ENCODE data around the gene CBX7.
"Not testable (repeated sequence)": the region's sequence is repeated elsewhere in the genome, so short reads cannot be mapped to it uniquely, and the experiment has no call there.

CBX7 gene

DNA sequence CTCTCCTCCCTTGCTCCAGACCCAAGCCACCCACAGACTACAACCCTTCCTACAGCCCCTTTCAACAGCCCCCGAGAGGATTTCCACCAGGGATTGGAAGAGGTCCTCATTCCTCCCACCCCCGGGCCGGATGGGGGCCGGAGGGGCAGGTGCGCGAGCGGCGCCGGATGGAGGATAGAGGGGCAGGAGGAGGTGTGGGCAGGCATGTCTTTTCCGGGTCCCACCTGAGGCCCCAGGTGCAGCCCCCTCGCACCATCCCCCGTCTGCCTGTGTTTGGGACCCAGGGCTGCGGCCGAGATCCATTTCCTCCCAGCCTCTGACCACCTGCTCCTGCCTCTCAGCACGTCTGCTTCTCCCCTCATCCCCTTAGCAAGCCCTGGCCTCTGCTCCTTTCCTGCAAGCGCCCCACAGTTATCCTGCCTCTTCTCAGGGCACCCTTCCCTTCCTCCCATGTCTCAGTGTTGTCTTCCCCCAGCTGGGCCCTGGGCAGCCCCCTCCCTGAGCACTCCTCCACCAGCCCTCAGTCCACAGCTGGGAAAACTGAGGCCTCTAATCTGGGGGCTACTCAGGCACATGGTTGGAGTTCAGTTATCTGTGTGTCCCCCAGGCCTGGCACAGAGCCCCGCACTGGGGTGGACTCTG is 19.3 kb upstream of the CBX7 start:
- peak overlapping the region; percentile 96 for H3K27ac ChIP-seq (ENCODE audit: poor library complexity, severe bottlenecking)
- no peak for TF ChIP-seq CTCF (IDR thresholded peaks at IDR 0.05; ENCODE audit: poor library complexity, severe bottlenecking)

GRCh38 chr22:39170825-39171622 is 18.5 kb upstream of the CBX7 start:
- no peak overlapping the region for H3K4me3 ChIP-seq (ENCODE audit: severe bottlenecking)
- TF ChIP-seq CTCF (IDR thresholded peaks at IDR 0.05; ENCODE audit: poor library complexity, severe bottlenecking) = peak; percentile 98
- peak overlapping the region; percentile 96 for H3K27ac ChIP-seq (ENCODE audit: poor library complexity, severe bottlenecking)
- no peaks in the 10 kb centered on the region for H3K9me3 ChIP-seq (ENCODE audit: severe bottlenecking)
- H3K36me3 ChIP-seq (ENCODE audit: low read depth) = no peaks in the 10 kb centered on the region
- no peaks in the 10 kb centered on the region for H3K27me3 ChIP-seq (ENCODE audit: insufficient read depth, poor library complexity, severe bottlenecking)
- H3K4me1 ChIP-seq (ENCODE audit: insufficient read depth, poor library complexity, severe bottlenecking) = peaks cover 31% of the 10 kb centered on the region
- ATAC-seq (ENCODE audit: low read depth) = peak; percentile 81
- DNase-seq (ENCODE audit: low spot score) = no peak

More for the DNA sequence above, 19.3 kb upstream of the CBX7 start:
- Histone ChIP-seq H3K4me1 (ENCODE audit: insufficient read depth, poor library complexity, severe bottlenecking) (peaks cover 38% of the 10 kb centered on the region), H3K36me3 (ENCODE audit: low read depth) (no peaks in the 10 kb centered on the region), H3K27me3 (ENCODE audit: insufficient read depth, poor library complexity, severe bottlenecking) (no peaks in the 10 kb centered on the region), H3K9me3 (ENCODE audit: severe bottlenecking) (no peaks in the 10 kb centered on the region), H3K4me3 (ENCODE audit: severe bottlenecking) (no peak overlapping the region)
- DNase-seq (ENCODE audit: low spot score) = no peak
- ATAC-seq (ENCODE audit: low read depth) = no peak

DNA sequence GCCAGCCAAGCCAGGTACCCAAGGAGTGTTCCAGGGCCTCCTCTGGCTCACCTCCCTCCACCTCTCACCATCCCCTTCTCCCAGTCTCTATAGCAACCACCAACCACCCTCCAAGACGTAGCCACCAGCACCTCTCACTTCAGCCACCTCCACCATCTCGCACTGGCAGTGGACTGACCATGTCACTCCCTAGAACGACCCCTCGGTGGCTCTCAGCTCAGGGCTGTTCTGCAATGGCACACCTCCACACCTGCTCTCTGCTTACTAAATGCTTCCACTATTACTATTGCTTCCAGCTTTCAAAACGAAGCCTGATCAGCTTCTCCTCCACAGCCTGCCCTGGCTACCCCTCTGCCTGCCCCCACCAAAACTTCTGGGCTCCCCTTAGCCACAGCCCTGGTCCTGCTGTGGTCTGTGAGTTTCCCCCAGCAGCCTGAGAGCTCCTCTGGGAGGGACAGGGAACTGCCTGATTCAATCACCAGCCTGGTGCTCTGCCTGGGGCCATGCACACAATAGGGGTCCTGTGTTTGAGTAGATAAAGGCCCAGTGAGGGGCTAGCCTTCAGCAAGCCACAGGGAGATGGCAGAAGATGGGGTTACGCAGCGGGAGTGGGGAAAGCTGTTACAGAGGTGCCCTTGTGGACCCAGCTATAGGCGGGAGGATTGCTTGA is 17.5 kb upstream of the CBX7 start:
- no peaks in the 10 kb centered on the region for H3K9me3 ChIP-seq (ENCODE audit: severe bottlenecking)
- H3K4me1 ChIP-seq (ENCODE audit: insufficient read depth, poor library complexity, severe bottlenecking) = peaks cover 20% of the 10 kb centered on the region
- ATAC-seq (ENCODE audit: low read depth) (no peak), DNase-seq (ENCODE audit: low spot score) (no peak)
- H3K27ac ChIP-seq (ENCODE audit: poor library complexity, severe bottlenecking) = no peak overlapping the region
- no peaks in the 10 kb centered on the region for H3K27me3 ChIP-seq (ENCODE audit: insufficient read depth, poor library complexity, severe bottlenecking)
- no peak overlapping the region for H3K4me3 ChIP-seq (ENCODE audit: severe bottlenecking)
- H3K36me3 ChIP-seq (ENCODE audit: low read depth) = no peaks in the 10 kb centered on the region
- TF ChIP-seq CTCF (IDR thresholded peaks at IDR 0.05; ENCODE audit: poor library complexity, severe bottlenecking) = no peak

DNA sequence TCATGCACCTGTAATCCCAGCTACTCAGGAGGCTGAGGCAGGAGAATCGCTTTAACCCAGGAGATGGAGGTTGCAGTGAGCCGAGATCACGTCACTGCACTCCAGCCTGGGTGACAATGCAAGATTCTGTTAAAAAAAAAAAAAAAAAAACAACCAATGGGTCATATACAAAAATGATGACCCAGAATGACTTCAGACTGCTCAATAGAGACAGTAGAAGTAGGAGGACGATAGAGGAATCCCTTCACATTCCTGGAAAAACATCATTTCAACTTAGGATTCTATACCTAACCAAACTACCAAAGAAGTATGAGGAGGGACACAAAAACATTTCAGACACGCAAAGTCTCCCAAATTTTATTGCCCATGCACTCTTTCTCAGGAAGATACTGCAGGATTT is 14.1 kb upstream of the CBX7 start:
- Histone ChIP-seq H3K27me3 (ENCODE audit: insufficient read depth, poor library complexity, severe bottlenecking) (no peaks in the 10 kb centered on the region), H3K9me3 (ENCODE audit: severe bottlenecking) (no peaks in the 10 kb centered on the region), H3K4me1 (ENCODE audit: insufficient read depth, poor library complexity, severe bottlenecking) (peaks cover 6% of the 10 kb centered on the region), H3K36me3 (ENCODE audit: low read depth) (no peaks in the 10 kb centered on the region), H3K27ac (ENCODE audit: poor library complexity, severe bottlenecking) (no peak overlapping the region), H3K4me3 (ENCODE audit: severe bottlenecking) (no peak overlapping the region)
- no peak for ATAC-seq (ENCODE audit: low read depth)
- no peak for DNase-seq (ENCODE audit: low spot score)
- no peak for TF ChIP-seq CTCF (IDR thresholded peaks at IDR 0.05; ENCODE audit: poor library complexity, severe bottlenecking)

DNA sequence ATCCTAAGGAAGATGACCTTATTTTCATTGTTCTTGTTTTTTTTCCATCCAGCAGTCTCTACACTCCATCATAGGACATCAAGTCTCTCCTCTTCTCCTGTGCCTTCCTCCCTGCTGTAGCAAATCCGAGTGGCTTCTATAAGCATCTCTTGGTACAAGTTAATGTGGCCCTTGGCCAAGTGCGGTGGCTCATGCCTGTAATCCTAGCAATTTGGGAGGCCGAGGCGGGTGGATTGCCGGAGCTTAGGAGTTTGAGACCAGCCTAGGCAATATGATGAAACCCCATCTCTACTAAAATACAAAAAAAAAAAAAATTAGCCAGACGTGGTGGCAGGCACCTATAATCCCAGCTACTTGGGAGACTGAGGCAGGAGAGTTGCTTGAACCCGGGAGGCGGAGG is 3.6 kb upstream of the CBX7 start:
- H3K9me3 ChIP-seq (ENCODE audit: severe bottlenecking); ATAC-seq (ENCODE audit: low read depth); DNase-seq (ENCODE audit: low spot score); H3K4me3 ChIP-seq (ENCODE audit: severe bottlenecking); H3K36me3 ChIP-seq (ENCODE audit: low read depth); H3K27ac ChIP-seq (ENCODE audit: poor library complexity, severe bottlenecking); H3K27me3 ChIP-seq (ENCODE audit: insufficient read depth, poor library complexity, severe bottlenecking); H3K4me1 ChIP-seq (ENCODE audit: insufficient read depth, poor library complexity, severe bottlenecking): not testable (repeated sequence)
